Stimulated activated CD4-positive, alpha-beta T cell treated with anti-CD3 and anti-CD28 coated beads, Interleukin-4, amount 100 ng/mL, for 1 hour (primary cell): ENCODE data around the gene PLK1.
"Not testable (repeated sequence)": the region's sequence is repeated elsewhere in the genome, so short reads cannot be mapped to it uniquely, and the experiment has no call there.

Source experiments
- DNase-seq: peaks from one replicate; pipeline ENCODE4 v3.0.0-alpha.2; 2020

PLK1 gene

GRCh38 chr16:23678430-23679273 lies at the start of gene PLK1:
Gene PLK1 (plus strand): TSS chr16:23678889. CDS start chr16:23678933, 44 bp downstream.
- DNase-seq, result peak; percentile 78

DNA sequence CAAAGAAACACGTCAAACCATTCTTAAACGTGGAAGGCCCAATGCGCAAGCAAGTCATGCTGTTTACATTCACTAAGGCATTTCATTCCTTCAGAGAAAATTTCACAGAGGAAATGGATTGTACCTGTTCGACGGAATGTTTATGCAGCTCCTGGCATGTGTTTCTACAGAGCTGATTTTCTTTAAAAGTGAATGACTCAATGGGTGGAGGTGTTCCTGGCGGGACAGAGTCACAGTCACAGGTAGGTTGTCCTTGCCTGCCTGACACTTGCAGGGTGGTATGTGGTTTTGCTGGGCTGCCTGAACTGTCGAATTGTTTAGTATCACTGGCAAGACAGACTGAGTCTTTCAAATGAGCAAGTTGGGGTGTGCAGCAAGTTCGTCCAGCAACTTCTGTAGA lies 49.2 kb upstream of the PLK1 start:
- DNase-seq, result no peak

DNA sequence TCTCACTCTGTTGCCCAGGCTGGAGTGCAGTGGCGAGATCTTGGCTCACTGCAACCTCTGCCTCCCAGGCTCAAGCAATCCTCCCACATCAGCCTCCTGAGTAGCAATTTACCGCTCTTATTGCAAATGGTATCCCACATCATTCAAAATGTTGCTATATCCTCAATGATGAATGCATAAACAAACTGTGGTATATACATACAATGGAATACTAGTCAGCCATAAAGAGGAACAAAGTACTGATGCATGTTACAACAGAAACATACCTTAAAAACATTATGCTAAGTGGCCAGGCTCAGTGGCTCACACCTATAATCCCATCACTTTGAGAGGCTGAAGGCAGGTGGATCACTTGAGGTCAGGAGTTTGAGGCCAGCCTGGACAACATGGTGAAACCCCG lies 46.8 kb upstream of the PLK1 start:
- DNase-seq, result not testable (repeated sequence)

DNA sequence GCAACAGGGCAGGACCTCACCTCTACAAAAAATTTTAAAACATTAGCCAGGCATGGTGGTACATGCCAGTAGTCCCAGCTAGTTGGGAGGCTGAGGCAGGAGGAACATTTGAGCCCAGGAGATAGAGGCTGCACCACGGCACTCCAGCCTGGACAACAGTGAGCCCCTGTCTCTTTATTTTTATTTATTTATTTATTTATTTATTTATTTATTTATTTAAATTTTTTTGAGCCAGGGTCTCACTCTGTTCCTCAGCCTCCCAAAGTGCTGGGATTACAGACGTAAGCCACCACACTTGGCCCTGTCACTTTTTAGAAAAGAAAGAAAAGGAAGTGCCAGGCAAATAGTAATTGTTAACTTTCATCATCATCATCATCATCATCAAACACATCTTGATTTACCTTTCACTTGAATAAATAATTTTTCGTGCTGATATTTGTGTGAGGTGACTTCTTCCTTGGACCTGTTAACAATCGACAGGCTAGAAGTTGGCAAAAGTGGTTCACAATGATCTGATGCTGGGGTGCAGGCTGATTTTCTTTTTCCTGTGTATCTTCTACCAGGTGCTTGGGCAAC lies 44.1 kb upstream of the PLK1 start:
- no peak for DNase-seq

- DNase-seq, result no peak
Measured at GRCh38 chr16:23635958-23636357, 42.7 kb upstream of the PLK1 start.

DNA sequence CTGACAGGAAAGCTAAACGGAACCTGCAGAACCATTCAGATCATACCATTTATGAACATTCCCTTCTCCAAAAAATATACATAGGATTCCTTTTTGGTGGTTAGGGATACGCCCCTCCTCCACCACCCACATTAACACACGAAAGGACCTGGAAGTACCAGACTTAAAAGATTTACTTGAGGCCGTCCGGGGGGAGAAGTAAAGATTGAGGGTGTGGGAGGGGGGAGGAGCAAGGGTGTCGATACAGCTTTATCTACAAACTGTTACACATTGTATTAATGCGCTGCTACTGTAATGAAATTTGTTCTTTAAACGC lies 38.1 kb upstream of the PLK1 start:
- peak; percentile 22 for DNase-seq

DNA sequence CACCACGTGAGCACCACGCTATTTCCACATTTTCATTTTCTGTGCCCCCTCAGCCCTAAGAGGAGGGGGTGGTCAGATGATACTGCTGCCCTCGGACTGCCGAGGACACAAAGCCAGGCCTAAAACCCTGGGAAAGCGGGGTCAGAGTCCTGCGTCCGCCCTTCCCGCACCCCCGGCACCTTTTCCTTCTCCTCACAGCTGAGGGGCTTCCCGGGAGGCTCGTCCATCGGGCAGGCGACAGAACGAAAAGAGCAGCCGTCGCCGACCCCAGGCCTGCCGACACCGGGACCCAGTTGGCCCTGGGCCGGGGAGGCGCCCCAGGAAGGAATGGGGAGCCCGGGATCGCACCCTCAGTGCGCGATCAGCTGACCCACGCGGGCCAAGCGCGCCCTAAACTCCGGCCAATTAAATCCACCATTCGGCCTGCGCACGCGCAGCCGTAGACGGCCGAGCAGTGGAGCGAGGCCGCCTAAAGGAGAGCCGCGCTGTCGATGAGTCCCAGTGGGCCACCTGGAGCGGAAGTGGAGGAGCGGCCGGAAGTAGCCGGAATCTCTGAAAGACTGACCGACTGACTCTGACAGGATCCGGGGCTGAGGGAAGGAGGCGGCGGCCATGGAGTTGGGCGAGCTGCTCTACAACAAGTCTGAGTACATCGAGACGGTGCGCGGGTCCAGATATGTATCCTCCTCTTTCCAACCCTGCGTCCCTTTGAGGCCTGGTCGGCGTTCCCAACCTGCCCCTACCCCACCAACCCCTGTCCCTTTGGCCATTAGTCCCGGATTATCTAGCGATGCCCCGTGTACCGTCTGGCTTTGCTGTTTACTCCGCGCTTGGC lies 37.5 kb upstream of the PLK1 start, which contains the start of the genes DCTN5 and PALB2:
Gene DCTN5, plus strand, starts transcription at position 536 of the 835 bp plus-strand sequence. Its CDS starts 77 bp downstream, at position 613.
Gene PALB2, minus strand, starts transcription at position 380 of the 835 bp plus-strand sequence. Its CDS starts 153 bp downstream, at position 227.
- DNase-seq, result peak; percentile 84

DNA sequence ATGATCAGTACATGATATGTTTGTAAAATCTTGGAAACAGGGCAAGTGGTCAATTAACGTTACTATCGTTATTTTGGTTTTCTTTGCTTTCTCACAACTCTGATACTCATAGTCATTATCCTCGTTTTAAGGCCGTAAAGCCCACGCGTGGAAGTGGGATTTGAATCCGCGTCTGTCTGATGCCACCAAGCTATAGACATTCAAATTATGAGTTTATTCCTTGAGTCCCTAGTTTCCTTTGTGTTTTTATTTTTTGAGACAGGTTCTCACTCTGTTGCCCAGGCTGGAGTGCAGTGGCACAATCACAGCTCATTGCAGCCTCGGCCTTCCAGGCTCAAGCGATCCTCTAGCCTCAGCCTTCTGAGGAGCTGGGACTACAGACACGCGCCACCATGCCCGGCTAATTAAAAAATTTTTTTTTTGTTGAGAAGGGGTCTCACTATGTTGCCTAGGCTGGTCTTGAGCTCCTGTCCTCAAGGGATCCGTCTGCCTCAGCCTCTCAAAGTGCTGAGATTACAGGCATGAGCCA lies 36.4 kb upstream of the PLK1 start:
- DNase-seq, result no peak

DNA sequence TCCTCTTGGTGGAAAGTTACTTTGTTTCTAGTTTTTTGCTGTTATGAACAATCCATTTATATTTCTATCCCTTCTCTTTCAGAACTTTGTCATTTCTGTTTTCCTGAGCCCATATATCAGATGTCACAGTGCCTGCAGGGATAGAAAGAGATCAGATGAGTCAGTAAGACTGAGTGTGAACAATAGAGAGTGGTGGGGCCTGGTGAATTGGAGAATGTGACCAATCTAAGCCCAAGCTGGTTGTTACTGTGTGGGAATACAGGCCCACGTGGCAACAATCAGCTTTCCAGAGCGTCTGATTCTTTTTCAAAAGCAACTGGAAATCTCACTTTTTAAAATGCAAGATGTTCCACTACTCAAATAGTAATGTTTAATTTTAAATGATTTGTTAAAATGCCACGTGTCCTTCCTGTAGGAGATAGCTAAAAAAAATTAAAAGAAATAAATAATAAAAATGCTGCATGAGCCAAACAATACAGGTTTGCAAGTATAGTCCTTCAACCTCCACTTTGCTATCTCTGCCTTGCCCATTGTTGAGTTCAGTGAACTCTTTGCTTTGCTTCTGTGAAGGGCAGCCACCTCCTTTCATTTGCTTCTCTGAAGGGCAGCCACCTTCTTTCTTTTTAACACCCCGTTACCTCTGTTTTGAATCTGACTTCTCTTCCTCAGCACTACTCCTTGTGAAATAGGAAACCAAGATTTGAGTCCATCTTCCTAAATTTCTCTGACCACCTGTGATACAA lies 27.8 kb upstream of the PLK1 start:
- no peak for DNase-seq

GRCh38 chr16:23651943-23652468 lies 26.7 kb upstream of the PLK1 start:
- DNase-seq, result no peak

DNA sequence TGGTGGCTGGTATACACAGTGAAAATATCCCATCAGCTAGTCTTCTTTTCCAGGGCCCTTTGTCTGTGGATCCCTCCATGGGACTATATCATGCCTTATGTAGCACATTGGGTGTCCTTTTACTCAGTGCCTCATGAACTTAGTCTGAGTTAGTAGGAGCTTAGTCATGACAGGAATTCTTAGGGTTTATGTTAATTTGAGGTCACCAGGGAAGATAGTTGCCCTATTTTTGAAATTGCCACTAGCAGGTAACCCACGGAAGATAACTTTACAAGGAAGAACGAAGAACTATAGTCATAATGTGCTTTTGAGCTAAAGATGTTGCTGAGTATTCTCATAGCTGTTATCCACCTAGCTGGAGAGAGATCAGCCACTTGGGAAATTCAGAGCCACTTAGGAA lies 14.8 kb upstream of the PLK1 start:
- DNase-seq, result no peak

- no peak for DNase-seq
Measured at GRCh38 chr16:23666571-23667354, 11.9 kb upstream of the PLK1 start.

- DNase-seq, result no peak
Measured at GRCh38 chr16:23667355-23667659, 11.4 kb upstream of the PLK1 start.

- DNase-seq, result no peak
Measured at GRCh38 chr16:23668225-23668624, 10.5 kb upstream of the PLK1 start.

GRCh38 chr16:23668873-23669272 lies 9.8 kb upstream of the PLK1 start:
- DNase-seq, result no peak

GRCh38 chr16:23670137-23670776 lies 8.4 kb upstream of the PLK1 start:
- peak; percentile 7 for DNase-seq

DNA sequence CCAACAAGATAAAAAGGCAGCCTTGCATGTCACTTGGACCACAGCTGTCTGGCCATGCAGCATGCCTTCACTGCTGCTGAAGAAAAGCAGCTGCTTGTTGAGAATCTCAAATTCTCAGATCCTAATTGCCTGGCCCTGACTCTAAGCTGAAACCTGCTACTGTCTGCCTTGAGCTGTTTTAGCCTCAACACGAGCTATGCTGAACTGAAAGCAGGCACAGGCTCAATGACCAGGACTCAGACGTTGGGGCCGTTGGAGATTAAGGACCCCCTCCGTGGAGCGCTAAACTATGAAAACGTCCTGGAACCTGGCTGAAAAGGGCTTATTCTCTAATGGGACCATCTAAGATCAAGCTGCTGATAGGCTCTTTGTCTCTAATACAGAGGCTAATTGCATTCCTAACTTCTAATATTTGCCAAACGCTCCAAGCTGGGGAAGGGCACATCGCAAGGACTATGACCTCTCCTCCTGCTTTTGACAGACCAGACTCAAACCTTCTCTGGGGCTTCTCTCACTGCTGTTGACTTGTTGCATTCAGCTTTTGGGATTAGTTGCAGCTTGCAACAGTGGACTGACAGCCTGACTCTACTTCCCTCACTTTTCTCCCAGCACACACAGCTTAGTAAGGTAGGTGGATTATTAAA lies 4.6 kb upstream of the PLK1 start:
- no peak for DNase-seq

DNA sequence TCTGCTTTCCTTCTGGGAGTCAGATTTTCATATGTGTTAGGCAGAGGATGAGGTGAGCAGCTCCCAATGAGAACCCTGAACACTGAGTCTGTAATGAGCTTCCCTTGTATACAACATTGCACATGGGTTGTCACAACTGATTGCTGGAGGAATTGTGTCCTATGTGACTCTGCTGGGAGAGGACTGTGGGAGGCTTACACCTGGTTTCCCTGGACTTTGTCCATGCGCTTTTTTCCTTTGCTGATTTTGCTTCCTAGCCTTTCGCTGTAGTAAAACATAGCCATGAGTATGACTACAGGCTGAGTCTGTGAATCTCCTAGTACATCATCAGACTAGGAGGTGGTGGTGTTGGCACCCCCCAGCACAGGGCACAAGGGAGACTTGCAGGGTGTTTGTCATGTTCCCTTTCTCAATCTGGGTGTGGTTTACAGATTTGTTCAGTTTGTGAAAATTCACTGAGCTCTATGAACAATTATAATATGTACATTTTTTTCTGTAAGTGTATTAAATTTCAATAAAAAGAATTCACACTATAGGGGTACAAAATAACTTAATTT lies 1.7 kb upstream of the PLK1 start:
- no peak for DNase-seq

DNA sequence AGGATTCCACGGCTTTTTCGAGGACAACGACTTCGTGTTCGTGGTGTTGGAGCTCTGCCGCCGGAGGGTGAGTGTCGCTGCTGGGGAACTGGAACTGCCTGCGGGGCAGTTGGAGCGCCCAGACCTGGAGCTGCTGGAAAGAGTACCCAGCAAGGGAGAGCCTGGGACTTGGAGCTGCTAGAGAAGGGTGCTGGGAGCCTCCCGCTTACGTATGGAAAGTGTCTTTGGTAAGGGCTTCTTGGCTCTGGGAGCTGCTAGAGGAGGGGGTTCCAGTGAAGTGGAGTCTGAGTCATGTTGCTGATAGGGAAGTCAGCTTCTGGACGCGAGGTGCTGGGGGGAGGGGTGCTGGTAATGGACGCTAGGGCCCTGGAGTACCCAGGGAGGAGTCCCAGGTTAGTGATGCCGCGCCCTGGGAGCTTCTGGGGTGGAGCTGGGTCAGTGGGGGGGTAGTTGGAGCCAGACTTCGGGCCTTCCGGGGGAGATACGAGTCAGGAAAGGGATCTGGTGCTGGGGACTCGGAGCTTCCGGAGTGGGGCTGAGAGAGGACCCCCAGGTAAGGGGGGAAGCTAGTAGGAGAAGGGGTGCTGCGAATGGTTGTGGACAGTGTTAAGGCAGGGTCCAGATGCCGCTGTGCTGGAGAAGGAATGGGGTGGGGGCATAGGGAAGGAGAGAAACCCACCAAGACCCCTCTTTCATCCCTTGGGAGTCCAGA lies 741 bp downstream of the PLK1 start:
- no peak for DNase-seq

GRCh38 chr16:23679986-23680336 lies 1.3 kb downstream of the PLK1 start:
- DNase-seq, result no peak
